ENCODE data around the gene VCAN.

Gene VCAN

GRCh38 chr5:83469075-83469474 lies 2.5 kb upstream of the VCAN start:
- no peaks in the 10 kb centered on the region for H3K36me3 ChIP-seq (ENCODE audit: insufficient read depth, low read depth, low read length)
- peak overlapping the region; percentile 14; the same call in 1 of the 2 replicates for H3K4me3 ChIP-seq (ENCODE audit: low read length)
- no peaks in the 10 kb centered on the region for H3K27me3 ChIP-seq (ENCODE audit: insufficient read depth, low read length)
- no peaks in the 10 kb centered on the region for H3K9me3 ChIP-seq (ENCODE audit: insufficient read depth, low read depth, low read length)
- peaks cover 55% of the 10 kb centered on the region for H3K4me1 ChIP-seq (ENCODE audit: insufficient read depth, low read length)
- no peak overlapping the region for H3K27ac ChIP-seq (ENCODE audit: low read length)
- H3K9ac ChIP-seq (ENCODE audit: low read depth, low read length), result no peak overlapping the region

- H3K4me1 ChIP-seq (ENCODE audit: insufficient read depth, low read length), result peaks cover 46% of the 10 kb centered on the region
These were observed 779 bp upstream of the VCAN start for GRCh38 chr5:83470526-83471404.

GRCh38 chr5:83472213-83472507 lies 616 bp downstream of the VCAN start:
- Histone ChIP-seq H3K4me1 (ENCODE audit: insufficient read depth, low read length) (peaks cover 45% of the 10 kb centered on the region), H3K36me3 (ENCODE audit: insufficient read depth, low read depth, low read length) (peaks cover 1% of the 10 kb centered on the region; the same call in 1 of the 2 replicates), H3K4me3 (ENCODE audit: low read length) (peak overlapping the region; percentile 82), H3K27me3 (ENCODE audit: insufficient read depth, low read length) (no peaks in the 10 kb centered on the region), H3K9me3 (ENCODE audit: insufficient read depth, low read depth, low read length) (no peaks in the 10 kb centered on the region), H3K9ac (ENCODE audit: low read depth, low read length) (peak overlapping the region; percentile 91), H3K27ac (ENCODE audit: low read length) (peak overlapping the region; percentile 54)

More at GRCh38 chr5:83470526-83471404, 779 bp upstream of the VCAN start:
- no peaks in the 10 kb centered on the region for H3K27me3 ChIP-seq (ENCODE audit: insufficient read depth, low read length)
- H3K27ac ChIP-seq (ENCODE audit: low read length), result no peak overlapping the region
- H3K9ac ChIP-seq (ENCODE audit: low read depth, low read length), result peak overlapping the region; percentile 91; the same call in 1 of the 2 replicates
- H3K9me3 ChIP-seq (ENCODE audit: insufficient read depth, low read depth, low read length), result no peaks in the 10 kb centered on the region
- H3K4me3 ChIP-seq (ENCODE audit: low read length), result peak overlapping the region; percentile 82
- no peaks in the 10 kb centered on the region for H3K36me3 ChIP-seq (ENCODE audit: insufficient read depth, low read depth, low read length)

- Histone ChIP-seq H3K27me3 (ENCODE audit: insufficient read depth, low read length) (no peaks in the 10 kb centered on the region), H3K9ac (ENCODE audit: low read depth, low read length) (peak overlapping the region; percentile 91), H3K27ac (ENCODE audit: low read length) (peak overlapping the region; percentile 54), H3K4me3 (ENCODE audit: low read length) (peak overlapping the region; percentile 82), H3K36me3 (ENCODE audit: insufficient read depth, low read depth, low read length) (peaks cover 7% of the 10 kb centered on the region; the same call in 1 of the 2 replicates), H3K4me1 (ENCODE audit: insufficient read depth, low read length) (peaks cover 44% of the 10 kb centered on the region), H3K9me3 (ENCODE audit: insufficient read depth, low read depth, low read length) (no peaks in the 10 kb centered on the region)
These were observed 1.2 kb downstream of the VCAN start for GRCh38 chr5:83472508-83473345.

- Histone ChIP-seq H3K9ac (ENCODE audit: low read depth, low read length) (peak overlapping the region; percentile 91), H3K36me3 (ENCODE audit: insufficient read depth, low read depth, low read length) (peaks cover 10% of the 10 kb centered on the region), H3K9me3 (ENCODE audit: insufficient read depth, low read depth, low read length) (no peaks in the 10 kb centered on the region), H3K27me3 (ENCODE audit: insufficient read depth, low read length) (no peaks in the 10 kb centered on the region), H3K27ac (ENCODE audit: low read length) (peak overlapping the region; percentile 54), H3K4me1 (ENCODE audit: insufficient read depth, low read length) (peaks cover 35% of the 10 kb centered on the region), H3K4me3 (ENCODE audit: low read length) (peak overlapping the region; percentile 82)
These were observed 2.0 kb downstream of the VCAN start for GRCh38 chr5:83473346-83474160.

GRCh38 chr5:83474161-83474796 lies 2.7 kb downstream of the VCAN start:
- H3K4me3 ChIP-seq (ENCODE audit: low read length), result peak overlapping the region; percentile 82
- peak overlapping the region; percentile 42 for H3K27ac ChIP-seq (ENCODE audit: low read length)
- H3K9ac ChIP-seq (ENCODE audit: low read depth, low read length), result peak overlapping the region; percentile 91; the same call in 1 of the 2 replicates

GRCh38 chr5:83474991-83475390 lies 3.4 kb downstream of the VCAN start:
- peaks cover 25% of the 10 kb centered on the region for H3K4me1 ChIP-seq (ENCODE audit: insufficient read depth, low read length)
- H3K4me3 ChIP-seq (ENCODE audit: low read length), result peak overlapping the region; percentile 82
- H3K36me3 ChIP-seq (ENCODE audit: insufficient read depth, low read depth, low read length), result peaks cover 24% of the 10 kb centered on the region
- peak overlapping the region; percentile 91 for H3K9ac ChIP-seq (ENCODE audit: low read depth, low read length)
- no peaks in the 10 kb centered on the region for H3K27me3 ChIP-seq (ENCODE audit: insufficient read depth, low read length)
- peak overlapping the region; percentile 78 for H3K27ac ChIP-seq (ENCODE audit: low read length)
- H3K9me3 ChIP-seq (ENCODE audit: insufficient read depth, low read depth, low read length), result no peaks in the 10 kb centered on the region

More at GRCh38 chr5:83474161-83474796, 2.7 kb downstream of the VCAN start:
- no peaks in the 10 kb centered on the region for H3K9me3 ChIP-seq (ENCODE audit: insufficient read depth, low read depth, low read length)
- peaks cover 28% of the 10 kb centered on the region for H3K4me1 ChIP-seq (ENCODE audit: insufficient read depth, low read length)
- H3K36me3 ChIP-seq (ENCODE audit: insufficient read depth, low read depth, low read length), result peaks cover 17% of the 10 kb centered on the region
- H3K27me3 ChIP-seq (ENCODE audit: insufficient read depth, low read length), result no peaks in the 10 kb centered on the region

- no peaks in the 10 kb centered on the region for H3K9me3 ChIP-seq (ENCODE audit: insufficient read depth, low read depth, low read length)
- peak overlapping the region; percentile 91 for H3K9ac ChIP-seq (ENCODE audit: low read depth, low read length)
- no peaks in the 10 kb centered on the region for H3K27me3 ChIP-seq (ENCODE audit: insufficient read depth, low read length)
- peaks cover 25% of the 10 kb centered on the region; the same call in 1 of the 2 replicates for H3K4me1 ChIP-seq (ENCODE audit: insufficient read depth, low read length)
- H3K4me3 ChIP-seq (ENCODE audit: low read length), result peak overlapping the region; percentile 82
- H3K27ac ChIP-seq (ENCODE audit: low read length), result peak overlapping the region; percentile 78
- H3K36me3 ChIP-seq (ENCODE audit: insufficient read depth, low read depth, low read length), result peaks cover 29% of the 10 kb centered on the region
These were observed 3.9 kb downstream of the VCAN start for GRCh38 chr5:83475391-83475863.

- Histone ChIP-seq H3K27ac (ENCODE audit: low read length) (peak overlapping the region; percentile 5), H3K36me3 (ENCODE audit: insufficient read depth, low read depth, low read length) (peaks cover 31% of the 10 kb centered on the region), H3K4me3 (ENCODE audit: low read length) (peak overlapping the region; percentile 82), H3K9me3 (ENCODE audit: insufficient read depth, low read depth, low read length) (no peaks in the 10 kb centered on the region), H3K27me3 (ENCODE audit: insufficient read depth, low read length) (no peaks in the 10 kb centered on the region), H3K4me1 (ENCODE audit: insufficient read depth, low read length) (peaks cover 22% of the 10 kb centered on the region; the same call in 1 of the 2 replicates), H3K9ac (ENCODE audit: low read depth, low read length) (peak overlapping the region; percentile 91; the same call in 1 of the 2 replicates)
These were observed 4.6 kb downstream of the VCAN start for GRCh38 chr5:83475935-83476814.

- H3K9me3 ChIP-seq (ENCODE audit: insufficient read depth, low read depth, low read length), result no peaks in the 10 kb centered on the region
- peaks cover 8% of the 10 kb centered on the region; the same call in 1 of the 2 replicates for H3K4me1 ChIP-seq (ENCODE audit: insufficient read depth, low read length)
- no peaks in the 10 kb centered on the region for H3K27me3 ChIP-seq (ENCODE audit: insufficient read depth, low read length)
- H3K9ac ChIP-seq (ENCODE audit: low read depth, low read length), result no peak overlapping the region
- no peak overlapping the region for H3K27ac ChIP-seq (ENCODE audit: low read length)
- H3K4me3 ChIP-seq (ENCODE audit: low read length), result no peak overlapping the region
- H3K36me3 ChIP-seq (ENCODE audit: insufficient read depth, low read depth, low read length), result peaks cover 86% of the 10 kb centered on the region
These were observed 11.4 kb downstream of the VCAN start for GRCh38 chr5:83482961-83483360.
